ENCODE measurements around the gene CYYR1. TPM values are rescaled to one million over a fixed set of nuclear protein-coding genes. Genes with fewer than 3 reads are reported as not detected.

The CYYR1 gene
- total RNA-seq, 1 donor from 2014 or later: not detected

- intact Hi-C loops (cut with micrococcal nuclease): no loop called here
Measured at GRCh38 chr21:26554365-26554764, 18.7 kb downstream of the CYYR1 start.

DNA sequence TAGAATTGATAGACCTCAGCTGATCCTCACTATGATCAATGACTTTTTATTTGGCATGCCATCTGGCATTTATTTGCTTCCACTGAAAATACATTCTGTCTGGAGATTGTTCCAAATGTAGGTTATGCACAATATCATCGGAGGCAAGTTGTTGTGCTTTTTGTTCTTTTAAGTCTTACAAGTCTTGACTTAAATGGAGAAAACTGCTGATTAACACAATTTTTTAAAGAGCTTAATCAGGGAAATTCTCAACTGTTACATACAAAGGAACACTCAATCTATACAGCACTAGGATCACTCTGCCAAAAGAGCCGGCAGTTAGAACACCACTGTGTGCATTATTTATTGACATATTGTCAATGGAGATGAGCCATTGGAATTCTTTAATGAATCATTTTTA is 19.2 kb downstream of the CYYR1 start:
- intact Hi-C loops (cut with micrococcal nuclease): no loop called here

DNA sequence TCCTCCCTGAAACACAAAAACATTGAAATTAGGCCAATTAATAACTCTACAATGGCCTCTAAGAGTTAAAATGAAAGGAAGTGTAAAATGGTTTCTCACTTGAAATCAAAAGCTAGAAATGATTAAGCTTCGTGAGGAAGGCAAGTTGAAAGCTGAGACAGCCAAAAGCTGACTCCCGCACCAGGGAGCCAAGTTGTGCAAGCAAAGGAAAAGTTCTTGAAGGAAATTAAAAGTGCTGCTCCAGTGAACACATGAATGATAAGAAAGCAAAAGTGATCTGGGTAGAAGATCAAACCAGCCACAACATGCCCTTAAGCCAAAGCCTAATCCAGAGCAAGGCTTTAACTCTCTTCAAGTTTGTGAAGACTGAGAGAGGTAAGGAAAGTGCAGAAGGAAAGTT is 22.8 kb downstream of the CYYR1 start:
- intact Hi-C loops (cut with micrococcal nuclease): no loop called here

DNA sequence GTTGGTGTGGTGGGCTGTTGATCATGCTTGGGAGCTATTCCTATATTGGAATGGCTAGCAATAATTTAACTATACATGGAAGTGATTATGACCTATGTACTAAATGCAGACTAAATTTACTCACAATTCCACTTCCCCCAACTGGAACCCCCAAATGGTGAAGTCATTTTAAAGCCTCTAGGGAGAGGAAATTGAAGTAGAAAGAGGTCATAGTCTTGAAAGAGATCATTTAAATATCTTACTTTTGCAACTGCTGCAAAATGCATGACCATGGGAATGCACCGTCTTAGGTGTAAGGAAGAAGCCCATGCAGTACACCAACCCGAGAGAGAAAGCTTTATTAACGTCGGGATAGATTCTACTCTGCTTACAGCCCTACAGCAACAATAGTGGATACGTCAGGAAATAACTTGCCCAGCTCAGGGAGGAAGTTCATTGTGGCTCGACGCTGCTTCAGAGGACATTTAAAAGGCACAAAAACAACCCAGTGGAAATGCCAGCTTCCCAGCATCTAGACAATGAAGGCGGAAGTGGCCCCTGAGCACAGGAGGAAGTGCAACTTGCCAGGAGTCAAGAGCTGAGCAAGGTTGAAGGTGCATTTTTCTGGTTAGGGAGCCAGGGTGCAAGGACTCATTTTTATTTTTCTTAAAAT is 26.5 kb downstream of the CYYR1 start:
- intact Hi-C loops (cut with micrococcal nuclease): no loop called here

DNA sequence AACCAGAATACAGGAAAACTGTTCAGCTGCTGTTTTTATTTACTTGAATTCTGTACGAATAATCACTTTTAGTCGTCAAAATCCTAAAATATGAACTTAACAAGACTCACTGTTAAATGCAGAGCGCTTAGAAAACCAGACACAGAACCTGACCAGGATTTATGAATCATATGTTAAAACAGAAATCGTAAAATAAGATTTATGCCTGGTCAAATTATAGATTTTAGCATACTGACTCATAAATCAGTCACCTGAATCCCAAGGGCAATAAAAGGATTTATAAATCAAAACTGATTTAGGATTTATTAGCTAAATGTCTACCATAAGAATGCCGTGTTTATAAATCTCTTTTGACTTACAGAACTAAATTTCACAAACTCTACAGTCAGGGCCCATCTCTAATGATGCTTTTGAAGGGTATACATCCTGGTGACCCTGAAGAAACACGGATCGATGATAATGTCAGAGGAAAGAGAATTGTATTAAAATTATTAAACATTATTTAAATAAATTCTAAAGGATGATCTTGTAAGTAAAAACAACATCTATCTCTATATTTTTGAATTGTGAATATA is 28.8 kb downstream of the CYYR1 start:
- intact Hi-C loops (cut with micrococcal nuclease): no loop called here

- intact Hi-C loops (cut with micrococcal nuclease): no loop called here
Measured at GRCh38 chr21:26540651-26541050, 32.4 kb downstream of the CYYR1 start.

- intact Hi-C loops (cut with micrococcal nuclease): no loop called here
Measured at GRCh38 chr21:26539566-26539965, 33.5 kb downstream of the CYYR1 start.

DNA sequence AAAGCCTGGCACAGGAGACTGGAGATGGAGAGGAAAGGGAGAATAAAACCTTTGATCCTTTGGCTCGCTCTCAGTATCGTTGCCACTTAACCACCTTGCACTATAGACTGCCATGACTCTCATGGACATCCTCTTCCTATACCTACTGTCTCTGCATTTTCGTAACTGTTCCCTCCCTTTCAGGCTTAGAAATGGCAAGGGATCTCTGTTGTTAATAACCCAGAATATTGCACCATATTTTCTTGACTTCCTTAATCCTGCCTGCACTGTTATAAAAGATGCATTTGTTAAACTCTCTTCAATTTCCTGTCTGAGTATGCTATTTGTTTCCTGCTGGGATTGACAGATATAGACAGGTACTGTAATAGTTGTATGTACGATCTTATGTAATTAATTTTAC is 38.6 kb downstream of the CYYR1 start:
- intact Hi-C loops (cut with micrococcal nuclease): no loop called here

DNA sequence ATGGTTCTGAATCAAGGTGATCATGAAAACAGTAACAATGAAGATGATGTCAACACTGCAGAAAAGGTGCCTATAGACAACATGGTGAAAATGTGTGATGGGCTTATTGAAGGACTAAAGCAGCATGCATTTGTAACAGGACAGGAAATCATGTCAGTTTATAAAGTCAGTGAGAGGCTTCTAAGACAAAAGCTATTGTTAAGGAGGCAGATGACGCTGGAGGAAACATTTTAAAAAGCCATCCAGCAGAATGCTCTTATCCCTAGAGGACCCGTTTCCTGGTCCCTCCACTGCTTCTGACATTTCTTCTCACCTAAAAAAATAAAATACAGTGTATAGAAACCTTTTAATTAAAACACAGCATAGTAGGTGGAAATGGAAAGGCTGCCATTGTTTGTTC is 40.9 kb downstream of the CYYR1 start:
- intact Hi-C loops (cut with micrococcal nuclease): no loop called here

DNA sequence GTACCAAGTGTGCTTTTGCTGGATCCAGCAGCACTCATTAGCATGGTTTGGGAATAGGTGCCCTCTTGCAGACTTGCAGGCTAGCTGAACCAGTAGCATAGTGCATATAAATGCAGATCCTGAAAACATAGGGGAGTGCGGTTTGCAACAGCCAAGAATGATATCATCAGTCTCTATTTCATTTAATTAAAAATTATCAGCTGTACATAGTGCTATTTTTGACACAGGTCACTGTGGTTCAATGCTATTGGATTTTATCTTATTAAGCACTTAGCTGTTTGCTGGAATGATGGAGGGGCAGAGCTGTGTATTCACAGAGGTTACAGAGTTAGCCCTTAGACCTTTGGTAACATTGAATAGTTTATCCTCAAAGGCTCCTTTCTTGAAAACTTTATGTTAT is 43.6 kb downstream of the CYYR1 start:
- intact Hi-C loops (cut with micrococcal nuclease): no loop called here

- intact Hi-C loops (cut with micrococcal nuclease): no loop called here
Measured at GRCh38 chr21:26528882-26529281, 44.2 kb downstream of the CYYR1 start.

DNA sequence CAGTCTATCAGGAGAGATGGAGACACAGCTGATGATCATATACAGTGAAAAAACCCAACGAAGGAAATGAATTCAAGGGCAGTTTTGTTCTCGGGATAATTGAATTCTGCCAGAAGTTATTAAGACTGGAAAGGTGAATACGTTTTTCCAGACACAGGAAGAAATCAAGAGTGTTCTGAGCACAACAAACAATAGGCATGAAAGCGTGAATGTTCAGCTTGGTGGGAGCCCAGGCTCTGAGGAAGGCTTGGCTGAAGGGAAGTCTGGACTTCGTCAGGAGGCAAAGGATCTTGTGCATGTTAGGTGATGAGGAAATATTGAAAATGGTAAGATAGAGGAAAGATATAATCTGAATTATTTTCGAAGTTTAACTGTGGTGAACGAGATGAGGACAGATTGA is 50.4 kb downstream of the CYYR1 start:
- intact Hi-C loops (cut with micrococcal nuclease): no loop called here

DNA sequence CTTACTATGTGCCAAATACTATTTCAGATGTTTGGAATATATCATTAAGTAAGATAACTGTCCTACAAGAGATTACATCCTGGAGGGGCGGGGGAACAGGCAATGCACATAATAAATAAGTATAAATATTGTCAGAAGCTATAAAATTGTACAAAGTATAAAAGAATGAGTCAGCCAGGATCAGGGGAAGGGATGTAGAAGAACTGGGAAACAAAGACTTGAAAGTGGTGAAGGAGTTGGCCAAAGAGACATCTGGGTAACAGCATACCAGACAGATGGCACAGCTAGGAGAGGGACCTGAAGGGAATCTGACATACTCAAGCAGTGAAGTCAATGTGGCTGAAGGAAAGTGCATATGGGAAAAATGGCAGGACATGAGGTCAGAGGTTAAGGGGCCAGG is 53.9 kb downstream of the CYYR1 start:
- intact Hi-C loops (cut with micrococcal nuclease): no loop called here

DNA sequence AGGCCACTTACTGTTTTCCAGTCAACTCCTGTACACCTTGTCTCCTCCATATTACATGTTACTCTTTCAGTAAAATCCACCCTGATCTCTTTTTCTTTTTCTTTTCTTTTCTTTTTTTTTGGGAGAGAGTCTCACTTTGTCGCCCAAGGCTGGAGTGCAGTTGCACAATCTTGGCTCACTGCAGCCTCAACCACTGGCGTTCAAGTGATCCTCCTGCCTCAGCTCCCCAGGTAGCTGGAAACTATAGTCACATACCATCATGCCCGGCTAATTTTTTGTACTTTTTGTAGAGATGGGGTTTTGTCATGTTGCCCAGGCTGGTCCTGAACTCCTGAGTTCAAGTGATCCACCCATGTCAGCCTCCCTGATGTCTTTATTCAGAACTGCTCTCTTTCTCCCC is 57.8 kb downstream of the CYYR1 start:
- intact Hi-C loops (cut with micrococcal nuclease): no loop called here

GRCh38 chr21:26513212-26513611 is 59.9 kb downstream of the CYYR1 start:
- intact Hi-C loops (cut with micrococcal nuclease): no loop called here

- intact Hi-C loops (cut with micrococcal nuclease): no loop called here
Measured at GRCh38 chr21:26512664-26513063, 60.4 kb downstream of the CYYR1 start.

GRCh38 chr21:26508903-26509302 is 64.2 kb downstream of the CYYR1 start:
- intact Hi-C loops (cut with micrococcal nuclease): no loop called here

GRCh38 chr21:26506956-26507355 is 66.1 kb downstream of the CYYR1 start:
- intact Hi-C loops (cut with micrococcal nuclease): no loop called here

- intact Hi-C loops (cut with micrococcal nuclease): no loop called here
Measured at GRCh38 chr21:26505211-26505610, 67.9 kb downstream of the CYYR1 start.

GRCh38 chr21:26503414-26503813 is 69.7 kb downstream of the CYYR1 start:
- intact Hi-C loops (cut with micrococcal nuclease): no loop called here

GRCh38 chr21:26501495-26502021 is 71.5 kb downstream of the CYYR1 start:
- intact Hi-C loops (cut with micrococcal nuclease): no loop called here

- intact Hi-C loops (cut with micrococcal nuclease): no loop called here
Measured at GRCh38 chr21:26499495-26499894, 73.6 kb downstream of the CYYR1 start.

DNA sequence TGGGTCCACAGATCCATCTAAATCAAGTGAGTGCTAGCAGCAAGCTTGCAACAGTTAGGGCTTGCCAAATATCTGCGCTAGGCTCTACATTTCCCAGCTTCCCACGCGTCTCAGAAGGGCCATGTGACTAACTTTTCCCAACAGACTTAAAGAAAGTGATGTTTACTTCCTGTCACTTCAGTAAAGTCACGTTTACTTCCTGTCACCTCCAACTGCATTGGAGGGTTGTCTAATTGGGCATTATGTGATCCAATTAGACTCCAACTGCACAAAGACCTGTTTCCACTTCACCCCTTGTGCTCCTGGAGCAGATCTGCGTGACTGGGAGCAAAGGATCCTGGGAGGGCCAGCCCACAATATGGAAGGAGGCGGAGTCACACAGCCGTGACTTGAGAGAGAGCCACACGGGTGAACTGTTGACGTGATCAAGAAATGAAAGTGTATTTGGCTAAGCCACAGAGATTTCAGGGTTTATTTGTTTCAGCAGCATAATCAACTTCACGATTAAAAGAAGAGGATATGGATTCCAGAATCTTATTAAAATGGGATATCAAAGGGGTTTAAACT is 77.7 kb downstream of the CYYR1 start:
- intact Hi-C loops (cut with micrococcal nuclease): no loop called here

All from T-helper 1 cell treated with Interleukin-12 subunit alpha and Interleukin-12 subunit beta and Interleukin-4 antibody, amounts not matched to agents 30 ng/mL and 1 ng/mL, for 36 hours (primary cell).